Keratinocyte (primary cell): ENCODE measurements around the gene SAMD15. TPM values are rescaled to one million over a fixed set of nuclear protein-coding genes. Genes with fewer than 3 reads are reported as not detected.

Source experiments
- DNase-seq: peaks from one replicate; pipeline ENCODE4 v3.0.0-alpha.2; 2011; ENCODE audit warnings: low read depth, missing footprints, low spot score
- FAIRE-seq: peaks from 2 replicates; lab custom pipeline; 2011; peaks lifted over from hg19 to GRCh38; lab: Jason Lieb, UNC
- H2AFZ ChIP-seq: 2 replicates; pipeline ENCODE4 v1.6.0; 2012; ENCODE audit warnings: low read length, control low read depth, inconsistent platforms; ENCODE audit not compliant: control insufficient read depth
- H3K27ac ChIP-seq: 2 replicates; pipeline ENCODE4 v1.5.1; 2011; ENCODE audit warnings: low read length; ENCODE audit not compliant: control insufficient read depth, insufficient read depth
- H3K27me3 ChIP-seq: 3 replicates; pipeline ENCODE4 v1.6.0; 2011; ENCODE audit warnings: low read length; ENCODE audit not compliant: control insufficient read depth, insufficient read depth; ENCODE audit errors: extremely low read depth
- H3K36me3 ChIP-seq, 2 experiments: 2 replicates in 1 of 2; 3 replicates in 1 of 2; pipeline ENCODE4 v1.5.1; 2011; ENCODE audit warnings: low read length in 2 of 2, mild to moderate bottlenecking in 1 of 2; ENCODE audit not compliant: control insufficient read depth in 2 of 2, insufficient read depth in 2 of 2; ENCODE audit errors: extremely low read depth in 1 of 2
- H3K4me1 ChIP-seq: 3 replicates; pipeline ENCODE4 v1.5.1; 2011; ENCODE audit warnings: low read length; ENCODE audit not compliant: control insufficient read depth, insufficient read depth; ENCODE audit errors: extremely low read depth
- H3K4me2 ChIP-seq: 3 replicates; pipeline ENCODE4 v1.6.0; 2011; ENCODE audit warnings: low read depth, low read length; ENCODE audit not compliant: control insufficient read depth, insufficient read depth; ENCODE audit errors: extremely low read depth
- H3K4me3 ChIP-seq, 3 experiments: fragments of 200-600 bp in 1 of 3; sonication (generic) in 1 of 3; 2 replicates in 2 of 3; 3 replicates in 1 of 3; pipeline ENCODE4 v1.5.1; 2011 to 2016; ENCODE audit warnings: low read length in 3 of 3, mild to moderate bottlenecking in 3 of 3, control low read depth in 2 of 3, inconsistent platforms in 1 of 3, low read depth in 1 of 3, mixed read lengths in 1 of 3, mixed run types in 1 of 3, moderate library complexity in 1 of 3; ENCODE audit not compliant: control insufficient read depth in 2 of 3, insufficient read depth in 2 of 3; ENCODE audit errors: extremely low read depth in 1 of 3
- H3K79me2 ChIP-seq: 2 replicates; pipeline ENCODE4 v1.6.0; 2012; ENCODE audit warnings: low read length; ENCODE audit not compliant: control insufficient read depth, insufficient read depth
- H3K9ac ChIP-seq: 3 replicates; pipeline ENCODE4 v1.6.0; 2011; ENCODE audit warnings: low read length; ENCODE audit not compliant: control insufficient read depth, insufficient read depth; ENCODE audit errors: extremely low read depth
- H3K9me1 ChIP-seq: 3 replicates; pipeline ENCODE4 v1.6.0; 2011; ENCODE audit warnings: low read length; ENCODE audit not compliant: control insufficient read depth, insufficient read depth; ENCODE audit errors: extremely low read depth
- H3K9me3 ChIP-seq: 2 replicates; pipeline ENCODE4 v1.5.1; 2012; ENCODE audit warnings: low read depth, low read length; ENCODE audit not compliant: control insufficient read depth
- H4K20me1 ChIP-seq: 3 replicates; pipeline ENCODE4 v1.6.0; 2011; ENCODE audit warnings: low read length; ENCODE audit not compliant: control insufficient read depth, insufficient read depth; ENCODE audit errors: extremely low read depth
- CTCF ChIP-seq, 3 experiments: IDR thresholded peaks in 1 of 3; conservative IDR thresholded peaks in 1 of 3; optimal IDR thresholded peaks in 1 of 3; 2 replicates in 2 of 3; 3 replicates in 1 of 3; pipeline versions ENCODE3 to v1.5.1; 2011; ENCODE audit warnings: low read length in 3 of 3, mild to moderate bottlenecking in 3 of 3, moderate library complexity in 2 of 3, control low read depth in 1 of 3, inconsistent platforms in 1 of 3; ENCODE audit not compliant: insufficient read depth in 2 of 3; ENCODE audit errors: extremely low read depth in 1 of 3
- EZH2 ChIP-seq: IDR thresholded peaks from one replicate; pipeline ENCODE4 v1.6.1; 2012; ENCODE audit warnings: inconsistent platforms, mild to moderate bottlenecking, low read length, moderate library complexity
- dilution Hi-C: fragments of 300-500 bp; cut with MboI; formaldehyde crosslinking; loops from one replicate; pipeline ENCODE4 v1.7.0; 2020; ENCODE audit warnings: low sequenced_read_pairs; ENCODE audit not compliant: extremely low pct_ligation_motif_present
- polyA plus RNA-seq, 5 experiments: library from polyadenylated mRNA; depleted of rRNA in 3 of 5; stranded (reverse) in 3 of 5; stranded (forward) in 1 of 5; unstranded in 1 of 5; fragments of >200 nt; gene quantifications; 1 replicate in 1 of 5; 2 replicates in 3 of 5; 3 replicates in 1 of 5; pipeline versions ENCODE4 v1.2.1 to v1.2.3, GENCODE V29; 2011 to 2012; ENCODE audit warnings: missing spikeins in 2 of 5, low read depth in 1 of 5, low replicate concordance in 1 of 5

The SAMD15 gene
- polyA plus RNA-seq, 1 donor (not counting 4 experiments of a cell fraction or from before 2014, with no cell fraction given) = 0.77 TPM

GRCh38 chr14:77406086-77406485, 28.9 kb downstream of the SAMD15 start:
- dilution Hi-C loops = no loop called here
- Histone ChIP-seq H3K4me2 (no peak overlapping the region), H3K4me3 (no peak overlapping the region), H3K27ac (no peak overlapping the region), H3K36me3 (peaks cover 0 to 1% of the 10 kb centered on the region in 2 experiments), H2AFZ (no peak overlapping the region), H4K20me1 (no peaks in the 10 kb centered on the region), H3K27me3 (no peaks in the 10 kb centered on the region), H3K79me2 (no peaks in the 10 kb centered on the region), H3K9me1 (no peaks in the 10 kb centered on the region), H3K4me1 (no peaks in the 10 kb centered on the region), H3K9me3 (no peaks in the 10 kb centered on the region), H3K9ac (no peak overlapping the region)
- no peak for DNase-seq
- no peak for FAIRE-seq
- TF ChIP-seq EZH2 (no peak), CTCF (optimal IDR thresholded peaks at IDR 0.05 in 1 of 3, IDR thresholded peaks at IDR 0.05 in 1 of 3, conservative IDR thresholded peaks at IDR 0.05 in 1 of 3; ENCODE audit: extremely low read depth in 1 of 3, insufficient read depth in 2 of 3, low read length in 3 of 3) (no peak)

GRCh38 chr14:77406718-77407117, 29.5 kb downstream of the SAMD15 start:
- dilution Hi-C loops = no loop called here

More at GRCh38 chr14:77406718-77407117, 29.5 kb downstream of the SAMD15 start:
- DNase-seq (no peak), FAIRE-seq (no peak)
- Histone ChIP-seq H3K27ac (no peak overlapping the region), H3K9me3 (no peaks in the 10 kb centered on the region), H3K4me3 (no peak overlapping the region), H3K27me3 (no peaks in the 10 kb centered on the region), H4K20me1 (no peaks in the 10 kb centered on the region), H3K36me3 (peaks cover 0 to 1% of the 10 kb centered on the region in 2 experiments), H3K4me2 (no peak overlapping the region), H3K9me1 (no peaks in the 10 kb centered on the region), H3K4me1 (no peaks in the 10 kb centered on the region), H3K9ac (no peak overlapping the region), H3K79me2 (no peaks in the 10 kb centered on the region), H2AFZ (no peak overlapping the region)
- TF ChIP-seq EZH2 = no peak
- no peak for TF ChIP-seq CTCF (optimal IDR thresholded peaks at IDR 0.05 in 1 of 3, IDR thresholded peaks at IDR 0.05 in 1 of 3, conservative IDR thresholded peaks at IDR 0.05 in 1 of 3; ENCODE audit: extremely low read depth in 1 of 3, insufficient read depth in 2 of 3, low read length in 3 of 3)
